HepG2 (cell line): ENCODE results near the gene BCL2L13. TPM values are rescaled to one million over a fixed set of nuclear protein-coding genes. Genes with fewer than 3 reads are reported as not detected.

Experiments
- ARID2 ChIP-seq: sonication (generic); formaldehyde crosslinking; IDR thresholded peaks from 2 replicates; pipeline ENCODE4 v1.8.1; 2022; ENCODE audit warnings: mild to moderate bottlenecking, missing genetic modification reagents, borderline replicate concordance
- BRD4 ChIP-seq: sonication (generic); formaldehyde crosslinking; IDR thresholded peaks from 2 replicates; pipeline ENCODE4 v1.4.0; 2020; ENCODE audit warnings: missing genetic modification reagents
- MTA1 ChIP-seq: sonication (generic); formaldehyde crosslinking; IDR thresholded peaks from 2 replicates; pipeline ENCODE4 v1.4.0; 2020; ENCODE audit warnings: missing genetic modification reagents, mild to moderate bottlenecking, borderline replicate concordance
- RCOR2 ChIP-seq: IDR thresholded peaks from 2 replicates; pipeline ENCODE4 v1.6.1; 2016; ENCODE audit warnings: missing biosample characterization, missing genetic modification reagents
- TAF1 ChIP-seq: sonication (generic); formaldehyde crosslinking; IDR thresholded peaks from 2 replicates; pipeline ENCODE4 v1.4.0; 2020; ENCODE audit warnings: missing genetic modification reagents
- XRCC5 ChIP-seq: fragments of 200-400 bp; formaldehyde crosslinking; optimal IDR thresholded peaks from 2 replicates; pipeline ENCODE3; 2017; ENCODE audit warnings: mild to moderate bottlenecking, low read length
- ZFP62 ChIP-seq: sonication (generic); formaldehyde crosslinking; IDR thresholded peaks from 2 replicates; pipeline ENCODE4 v1.4.0; 2020; ENCODE audit warnings: missing genetic modification reagents
- ZKSCAN8 ChIP-seq: IDR thresholded peaks from 2 replicates; pipeline ENCODE4 v1.6.1; 2016; ENCODE audit warnings: borderline replicate concordance, missing genetic modification reagents, missing compliant biosample characterization
- ZNF556 ChIP-seq: sonication (generic); formaldehyde crosslinking; IDR thresholded peaks from 2 replicates; pipeline ENCODE4 v1.4.0; 2020; ENCODE audit warnings: mild to moderate bottlenecking, missing genetic modification reagents, borderline replicate concordance
- ZNF615 ChIP-seq: sonication (generic); formaldehyde crosslinking; IDR thresholded peaks from 2 replicates; pipeline ENCODE4 v1.5.0; 2020; ENCODE audit warnings: mild to moderate bottlenecking, missing genetic modification reagents, borderline replicate concordance
- ZNF672 ChIP-seq: sonication (generic); formaldehyde crosslinking; IDR thresholded peaks from 2 replicates; pipeline ENCODE4 v1.8.1; 2022; ENCODE audit warnings: missing genetic modification reagents
- ZNF674 ChIP-seq: sonication (generic); formaldehyde crosslinking; IDR thresholded peaks from 2 replicates; pipeline ENCODE4 v1.5.0; 2020; ENCODE audit warnings: low read depth, mild to moderate bottlenecking, missing genetic modification reagents
- ZNF777 ChIP-seq: sonication (generic); formaldehyde crosslinking; IDR thresholded peaks from 2 replicates; pipeline ENCODE4 v1.4.0; 2020; ENCODE audit warnings: missing genetic modification reagents
- ZNF782 ChIP-seq: sonication (generic); formaldehyde crosslinking; IDR thresholded peaks from 2 replicates; pipeline ENCODE4 v1.4.0; 2020; ENCODE audit warnings: missing genetic modification reagents, mild to moderate bottlenecking, borderline replicate concordance
- ZNF788 ChIP-seq: sonication (generic); formaldehyde crosslinking; IDR thresholded peaks from 2 replicates; pipeline ENCODE4 v1.5.0; 2020; ENCODE audit warnings: mild to moderate bottlenecking, missing genetic modification reagents, borderline replicate concordance
- ZNF878 ChIP-seq: sonication (generic); formaldehyde crosslinking; IDR thresholded peaks from 2 replicates; pipeline ENCODE4 v1.8.1; 2023; ENCODE audit warnings: mild to moderate bottlenecking, missing genetic modification reagents, moderate library complexity
- polyA plus RNA-seq, 8 experiments: library from polyadenylated mRNA; depleted of rRNA in 3 of 8; stranded (reverse) in 7 of 8; unstranded in 1 of 8; fragments of >200 nt; fragmentation: Illumina TruSeq in 4 of 8; extraction: Trizol in 4 of 8; gene quantifications; 2 replicates each; pipeline versions ENCODE4 v1.2.1 to v1.2.3, GENCODE V29; 2011 to 2016; ENCODE audit warnings: low read depth in 4 of 8, missing spikeins in 1 of 8, mixed read lengths in 1 of 8; ENCODE audit not compliant: insufficient read depth in 1 of 8
- total RNA-seq, 5 experiments: library from RNA; depleted of rRNA; stranded (reverse); fragments of >200 nt; fragmentation: Illumina TruSeq; extraction: Trizol; gene quantifications; 2 replicates each; pipeline ENCODE4 v1.2.3, GENCODE V29; 2016; ENCODE audit warnings: low read depth in 1 of 5
- TF ChIP-seq, protein P1 (sequence below): sonication (generic); formaldehyde crosslinking; IDR thresholded peaks from 2 replicates; pipeline ENCODE4 v1.4.0; 2020; ENCODE audit warnings: missing genetic modification reagents
- TF ChIP-seq, protein P2 (sequence below): IDR thresholded peaks from 2 replicates; pipeline ENCODE4 v1.6.1; 2012; ENCODE audit warnings: low read length, improper control_type of control experiment
- TF ChIP-seq, protein P3 (sequence below): sonication (generic); formaldehyde crosslinking; IDR thresholded peaks from 2 replicates; pipeline ENCODE4 v1.8.0; 2022; ENCODE audit warnings: missing genetic modification reagents, mild to moderate bottlenecking, inconsistent platforms, borderline replicate concordance
- TF ChIP-seq, protein P4 (sequence below): sonication (generic); formaldehyde crosslinking; IDR thresholded peaks from 2 replicates; pipeline ENCODE4 v1.8.0; 2022; ENCODE audit warnings: mild to moderate bottlenecking, missing genetic modification reagents, borderline replicate concordance

Gene BCL2L13
- total and polyA plus RNA-seq, 2 of the 13 experiments (the other 11 are each of a cell fraction or from before 2014, with no cell fraction given), result 13.5 to 14.6 TPM

DNA sequence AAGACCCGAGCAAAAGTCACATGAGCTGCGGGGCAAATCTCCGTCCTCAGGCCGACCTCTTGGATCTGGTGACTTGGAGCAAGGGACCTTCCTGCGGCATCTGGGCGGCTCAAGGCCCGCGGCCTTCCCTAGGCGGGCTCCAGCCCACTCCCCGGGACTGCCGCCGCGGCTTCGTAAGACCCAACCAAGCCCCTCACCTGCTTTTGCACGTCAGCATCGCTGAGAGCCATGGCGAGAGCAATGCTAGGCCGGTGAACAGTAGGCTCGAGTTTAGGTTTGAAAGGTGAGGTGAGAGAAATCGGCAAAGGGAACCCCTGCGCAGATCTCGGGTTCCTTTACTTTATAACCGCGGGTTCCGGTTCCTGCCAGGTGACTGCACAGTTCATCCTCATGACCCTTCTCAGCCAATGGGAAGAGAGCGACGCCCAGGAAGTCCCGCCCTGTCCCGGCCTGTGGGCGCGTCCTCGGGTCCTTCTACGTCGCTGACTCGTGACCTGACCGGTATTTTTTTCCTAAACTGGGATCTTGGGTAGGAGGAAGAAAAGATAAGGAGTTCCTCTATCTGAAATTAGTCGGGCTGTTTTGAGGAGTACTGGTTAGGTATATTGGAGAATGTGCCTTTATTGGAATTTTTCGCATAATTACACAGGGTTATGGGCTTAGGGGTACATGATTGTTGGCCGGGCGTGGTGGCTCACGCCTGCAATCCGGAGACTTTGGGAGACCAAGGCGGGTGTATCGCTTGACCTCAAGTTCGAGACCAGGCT, 10.0 kb upstream of the BCL2L13 start, which contains the start of gene ATP6V1E1 (continued):
- TF ChIP-seq, protein P1, sequence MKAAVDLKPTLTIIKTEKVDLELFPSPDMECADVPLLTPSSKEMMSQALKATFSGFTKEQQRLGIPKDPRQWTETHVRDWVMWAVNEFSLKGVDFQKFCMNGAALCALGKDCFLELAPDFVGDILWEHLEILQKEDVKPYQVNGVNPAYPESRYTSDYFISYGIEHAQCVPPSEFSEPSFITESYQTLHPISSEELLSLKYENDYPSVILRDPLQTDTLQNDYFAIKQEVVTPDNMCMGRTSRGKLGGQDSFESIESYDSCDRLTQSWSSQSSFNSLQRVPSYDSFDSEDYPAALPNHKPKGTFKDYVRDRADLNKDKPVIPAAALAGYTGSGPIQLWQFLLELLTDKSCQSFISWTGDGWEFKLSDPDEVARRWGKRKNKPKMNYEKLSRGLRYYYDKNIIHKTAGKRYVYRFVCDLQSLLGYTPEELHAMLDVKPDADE (CRISPR knock-in tag), result no peak
- TF ChIP-seq ZNF878 (CRISPR knock-in tag) (no peak), ARID2 (CRISPR knock-in tag) (no peak), RCOR2 (CRISPR knock-in tag) (peak; percentile 41; the same call in 1 of the 2 replicates), BRD4 (CRISPR knock-in tag) (0 out of 2 replicates have a peak, but pooled peaks have one; percentile 27), ZNF615 (CRISPR knock-in tag) (peak; percentile 61; the same call in 1 of the 2 replicates), ZKSCAN8 (CRISPR knock-in tag) (no peak), ZNF556 (CRISPR knock-in tag) (no peak), ZNF788 (CRISPR knock-in tag) (0 out of 2 replicates have a peak, but pooled peaks have one; percentile 29), MTA1 (CRISPR knock-in tag) (no peak), ZNF782 (CRISPR knock-in tag) (no peak), XRCC5 (peak; percentile 79), TAF1 (CRISPR knock-in tag) (peak; percentile 63; the same call in 1 of the 2 replicates), ZNF672 (no peak), ZFP62 (CRISPR knock-in tag) (no peak), ZNF777 (CRISPR knock-in tag) (no peak), ZNF674 (CRISPR knock-in tag) (0 out of 2 replicates have a peak, but pooled peaks have one; percentile 71)
- TF ChIP-seq, protein P2, sequence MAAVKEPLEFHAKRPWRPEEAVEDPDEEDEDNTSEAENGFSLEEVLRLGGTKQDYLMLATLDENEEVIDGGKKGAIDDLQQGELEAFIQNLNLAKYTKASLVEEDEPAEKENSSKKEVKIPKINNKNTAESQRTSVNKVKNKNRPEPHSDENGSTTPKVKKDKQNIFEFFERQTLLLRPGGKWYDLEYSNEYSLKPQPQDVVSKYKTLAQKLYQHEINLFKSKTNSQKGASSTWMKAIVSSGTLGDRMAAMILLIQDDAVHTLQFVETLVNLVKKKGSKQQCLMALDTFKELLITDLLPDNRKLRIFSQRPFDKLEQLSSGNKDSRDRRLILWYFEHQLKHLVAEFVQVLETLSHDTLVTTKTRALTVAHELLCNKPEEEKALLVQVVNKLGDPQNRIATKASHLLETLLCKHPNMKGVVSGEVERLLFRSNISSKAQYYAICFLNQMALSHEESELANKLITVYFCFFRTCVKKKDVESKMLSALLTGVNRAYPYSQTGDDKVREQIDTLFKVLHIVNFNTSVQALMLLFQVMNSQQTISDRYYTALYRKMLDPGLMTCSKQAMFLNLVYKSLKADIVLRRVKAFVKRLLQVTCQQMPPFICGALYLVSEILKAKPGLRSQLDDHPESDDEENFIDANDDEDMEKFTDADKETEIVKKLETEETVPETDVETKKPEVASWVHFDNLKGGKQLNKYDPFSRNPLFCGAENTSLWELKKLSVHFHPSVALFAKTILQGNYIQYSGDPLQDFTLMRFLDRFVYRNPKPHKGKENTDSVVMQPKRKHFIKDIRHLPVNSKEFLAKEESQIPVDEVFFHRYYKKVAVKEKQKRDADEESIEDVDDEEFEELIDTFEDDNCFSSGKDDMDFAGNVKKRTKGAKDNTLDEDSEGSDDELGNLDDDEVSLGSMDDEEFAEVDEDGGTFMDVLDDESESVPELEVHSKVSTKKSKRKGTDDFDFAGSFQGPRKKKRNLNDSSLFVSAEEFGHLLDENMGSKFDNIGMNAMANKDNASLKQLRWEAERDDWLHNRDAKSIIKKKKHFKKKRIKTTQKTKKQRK, result no peak
- TF ChIP-seq, protein P3, sequence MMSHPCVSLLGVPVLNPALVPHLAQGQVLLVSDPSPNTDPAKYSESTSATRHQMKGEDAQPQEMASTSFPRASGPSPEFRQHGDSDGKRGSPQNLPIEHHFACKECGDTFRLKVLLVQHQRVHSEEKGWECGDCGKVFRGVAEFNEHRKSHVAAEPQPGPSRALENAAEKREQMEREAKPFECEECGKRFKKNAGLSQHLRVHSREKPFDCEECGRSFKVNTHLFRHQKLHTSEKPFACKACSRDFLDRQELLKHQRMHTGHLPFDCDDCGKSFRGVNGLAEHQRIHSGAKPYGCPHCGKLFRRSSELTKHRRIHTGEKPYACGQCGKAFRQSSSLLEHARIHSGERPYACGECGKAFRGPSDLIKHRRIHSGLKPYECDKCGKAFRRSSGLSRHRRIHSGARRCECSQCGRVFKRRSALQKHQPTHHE (CRISPR knock-in tag), result no peak
- TF ChIP-seq, protein P4, sequence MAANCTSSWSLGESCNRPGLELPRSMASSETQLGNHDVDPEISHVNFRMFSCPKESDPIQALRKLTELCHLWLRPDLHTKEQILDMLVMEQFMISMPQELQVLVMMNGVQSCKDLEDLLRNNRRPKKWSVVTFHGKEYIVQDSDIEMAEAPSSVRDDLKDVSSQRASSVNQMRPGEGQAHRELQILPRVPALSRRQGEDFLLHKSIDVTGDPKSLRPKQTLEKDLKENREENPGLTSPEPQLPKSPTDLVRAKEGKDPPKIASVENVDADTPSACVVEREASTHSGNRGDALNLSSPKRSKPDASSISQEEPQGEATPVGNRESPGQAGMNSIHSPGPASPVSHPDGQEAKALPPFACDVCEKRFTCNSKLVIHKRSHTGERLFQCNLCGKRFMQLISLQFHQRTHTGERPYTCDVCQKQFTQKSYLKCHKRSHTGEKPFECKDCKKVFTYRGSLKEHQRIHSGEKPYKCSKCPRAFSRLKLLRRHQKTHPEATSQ (CRISPR knock-in tag), result peak; percentile 6; the same call in 1 of the 2 replicates
